GM18951 (cell line): Measurements from ENCODE around the gene NFYB.

Source experiments
- POLR2A ChIP-seq: IDR thresholded peaks from 4 replicates; pipeline ENCODE4 v1.6.1; 2011; ENCODE audit warnings: mild to moderate bottlenecking; ENCODE audit not compliant: insufficient read length, insufficient read depth; ENCODE audit errors: extremely low read depth
- in situ Hi-C: fragments of 300-500 bp; cut with MboI; formaldehyde crosslinking; loops from one replicate; pipeline ENCODE4 v1.12.0; 2022; ENCODE audit warnings: low sequenced_read_pairs, mixed read lengths, inconsistent platforms; ENCODE audit not compliant: unreplicated experiment

NFYB gene

GRCh38 chr12:104150416-104150815 lies 12.4 kb upstream of the NFYB start:
- TF ChIP-seq POLR2A = no peak
- in situ Hi-C loops = no loop called here

- TF ChIP-seq POLR2A = no peak
- in situ Hi-C loops = no loop called here
These were observed 9.3 kb upstream of the NFYB start for GRCh38 chr12:104147346-104147745.

GRCh38 chr12:104143918-104144317 lies 5.9 kb upstream of the NFYB start:
- no peak for TF ChIP-seq POLR2A
- in situ Hi-C loops = no loop called here

GRCh38 chr12:104143002-104143401 lies 5.0 kb upstream of the NFYB start:
- no peak for TF ChIP-seq POLR2A

GRCh38 chr12:104142543-104142942 lies 4.5 kb upstream of the NFYB start:
- in situ Hi-C loops = no loop called here
- TF ChIP-seq POLR2A = no peak

More at GRCh38 chr12:104143002-104143401, 5.0 kb upstream of the NFYB start:
- in situ Hi-C loops = no loop called here

- TF ChIP-seq POLR2A = no peak
- in situ Hi-C loops = no loop called here
These were observed 765 bp upstream of the NFYB start for GRCh38 chr12:104138797-104139152.

GRCh38 chr12:104137001-104137901 lies 759 bp downstream of the NFYB start:
- in situ Hi-C loops = no loop called here
- TF ChIP-seq POLR2A = no peak

- no peak for TF ChIP-seq POLR2A
- in situ Hi-C loops = no loop called here
These were observed 1.4 kb downstream of the NFYB start for GRCh38 chr12:104136577-104136976.

- in situ Hi-C loops = no loop called here
- TF ChIP-seq POLR2A = no peak
These were observed 3.1 kb downstream of the NFYB start for GRCh38 chr12:104134882-104135281.

- TF ChIP-seq POLR2A = no peak
- in situ Hi-C loops = no loop called here
These were observed 4.1 kb downstream of the NFYB start for GRCh38 chr12:104133866-104134265.

GRCh38 chr12:104133321-104133720 lies 4.7 kb downstream of the NFYB start:
- in situ Hi-C loops = no loop called here
- TF ChIP-seq POLR2A = no peak

GRCh38 chr12:104132351-104132956 lies 5.6 kb downstream of the NFYB start:
- no peak for TF ChIP-seq POLR2A
- in situ Hi-C loops = no loop called here

- no peak for TF ChIP-seq POLR2A
- in situ Hi-C loops = no loop called here
These were observed 6.4 kb downstream of the NFYB start for GRCh38 chr12:104131609-104132008.

GRCh38 chr12:104130760-104131159 lies 7.2 kb downstream of the NFYB start:
- no peak for TF ChIP-seq POLR2A
- in situ Hi-C loops = no loop called here

GRCh38 chr12:104126548-104126947 lies 11.5 kb downstream of the NFYB start:
- in situ Hi-C loops = no loop called here

More at GRCh38 chr12:104126548-104126947, 11.5 kb downstream of the NFYB start:
- no peak for TF ChIP-seq POLR2A
